ENCODE results near the gene NEMF.

DNA sequence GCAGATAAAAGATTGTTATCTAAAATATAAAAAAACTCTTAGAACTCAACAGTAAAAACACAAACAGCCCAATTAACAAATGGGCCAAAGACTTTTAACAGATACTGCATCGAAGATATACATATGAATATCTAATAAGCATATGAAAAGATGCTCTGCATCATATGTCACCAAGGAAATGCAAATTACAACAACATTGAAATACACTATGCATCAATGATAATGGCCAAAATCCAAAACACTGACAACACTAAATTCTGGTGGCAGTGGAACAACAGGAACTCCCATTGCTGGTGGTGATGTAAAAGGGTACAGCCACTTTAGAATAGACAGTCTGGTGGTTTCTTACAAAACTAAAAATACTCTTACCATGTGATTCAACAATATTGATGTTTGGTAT, 43.8 kb downstream of the NEMF start:
- no peak for TF ChIP-seq GATA2 (IDR thresholded peaks at IDR 0.05; ENCODE audit: low read depth, low read length)
- no peak for TF ChIP-seq GATA3 (IDR thresholded peaks at IDR 0.05; ENCODE audit: low read depth, low read length)

All from SH-SY5Y (cell line).